ENCODE results near the gene KAZN. TPM values are rescaled to one million over a fixed set of nuclear protein-coding genes. Genes with fewer than 3 reads are reported as not detected.

The KAZN gene
- total and polyA plus RNA-seq, 11 donors, result 0.65 to 6.5 (median 2.3) TPM

GRCh38 chr1:14773396-14774025, 175.0 kb downstream of the KAZN start:
- Histone ChIP-seq H3K27ac (no peak overlapping the region), H3K4me1 (no peaks in the 10 kb centered on the region), H3K36me3 (no peaks in the 10 kb centered on the region), H3K9me3 (no peaks in the 10 kb centered on the region), H3K27me3 (peaks cover 0 to 2% (median 0%) of the 10 kb centered on the region in 9 donors), H3K4me3 (no peak overlapping the region)
- 75 to 80% (median 78%) methylated on average over 12 to 13 of the region's 13 CpGs for WGBS, 4 donors
- ATAC-seq (no peak), DNase-seq (no peak)
- intact Hi-C loops (cut with DNase I), result loop anchor here in 2 of 10 donors (10.0 kb wide), 2 partner anchors 141 to 271 kb away; no protein-coding TSS in a partner anchor
- TF ChIP-seq POLR2A (IDR thresholded peaks at IDR 0.05) (no peak), CTCF (IDR thresholded peaks at IDR 0.05) (no peak)

GRCh38 chr1:14774225-14774624, 175.7 kb downstream of the KAZN start:
- no peaks in the 10 kb centered on the region for H3K9me3 ChIP-seq
- 74 to 92% (median 89%) methylated on average over 5 of the region's 5 CpGs for WGBS, 4 donors

GRCh38 chr1:14774988-14775387, 176.5 kb downstream of the KAZN start:
- H3K27ac ChIP-seq, result no peak overlapping the region
- H3K9me3 ChIP-seq, result no peaks in the 10 kb centered on the region
- H3K27me3 ChIP-seq, result peaks cover 0 to 2% (median 0%) of the 10 kb centered on the region in 9 donors
- DNase-seq (no peak), ATAC-seq (no peak)
- no peaks in the 10 kb centered on the region for H3K36me3 ChIP-seq
- 79 to 89% (median 86%) methylated on average over 4 of the region's 4 CpGs for WGBS, 4 donors
- no peak overlapping the region for H3K4me3 ChIP-seq
- H3K4me1 ChIP-seq, result no peaks in the 10 kb centered on the region
- intact Hi-C loops (cut with DNase I), result loop anchor here in 7 of 10 donors (5.0 to 10.0 kb wide), 4 partner anchors 140 to 272 kb away; no protein-coding TSS in a partner anchor
- no peak for TF ChIP-seq POLR2A (IDR thresholded peaks at IDR 0.05)
- no peak for TF ChIP-seq CTCF (IDR thresholded peaks at IDR 0.05)

More at GRCh38 chr1:14774225-14774624, 175.7 kb downstream of the KAZN start:
- intact Hi-C loops (cut with DNase I), result loop anchor here in 2 of 10 donors (10.0 kb wide), 2 partner anchors 141 to 271 kb away; no protein-coding TSS in a partner anchor
- DNase-seq (no peak), ATAC-seq (no peak)
- H3K4me1 ChIP-seq, result no peaks in the 10 kb centered on the region
- no peak overlapping the region for H3K4me3 ChIP-seq
- H3K36me3 ChIP-seq, result no peaks in the 10 kb centered on the region
- TF ChIP-seq POLR2A (IDR thresholded peaks at IDR 0.05) (no peak), CTCF (IDR thresholded peaks at IDR 0.05) (no peak)
- no peak overlapping the region for H3K27ac ChIP-seq
- H3K27me3 ChIP-seq, result peaks cover 0 to 2% (median 0%) of the 10 kb centered on the region in 9 donors

GRCh38 chr1:14775434-14775833, 176.9 kb downstream of the KAZN start:
- Histone ChIP-seq H3K9me3 (no peaks in the 10 kb centered on the region), H3K36me3 (no peaks in the 10 kb centered on the region), H3K27ac (no peak overlapping the region), H3K27me3 (peaks cover 0 to 2% (median 0%) of the 10 kb centered on the region in 9 donors), H3K4me1 (no peaks in the 10 kb centered on the region), H3K4me3 (no peak overlapping the region)
- DNase-seq, result no peak
- WGBS, 4 donors, result 82 to 92% (median 88%) methylated on average over 10 of the region's 10 CpGs
- ATAC-seq, result no peak
- intact Hi-C loops (cut with DNase I), result loop anchor here in 7 of 10 donors (5.0 to 10.0 kb wide), 4 partner anchors 139 to 272 kb away; no protein-coding TSS in a partner anchor
- TF ChIP-seq CTCF (IDR thresholded peaks at IDR 0.05) (no peak), POLR2A (IDR thresholded peaks at IDR 0.05) (no peak)
